ENCODE measurements around the gene CALM1.
"Not testable (repeated sequence)": the region's sequence is repeated elsewhere in the genome, so short reads cannot be mapped to it uniquely, and the experiment has no call there.

Gene CALM1

GRCh38 chr14:90388982-90389381 is 7.8 kb upstream of the CALM1 start:
- Histone ChIP-seq H3K9me3 (ENCODE audit: insufficient read depth, low read depth, low read length) (no peaks in the 10 kb centered on the region), H3F3A (ENCODE audit: low read depth) (no peaks in the 10 kb centered on the region), H3K9ac (ENCODE audit: low read depth, low read length, poor library complexity, severe bottlenecking) (no peak overlapping the region), H3K4me2 (ENCODE audit: low read depth, low read length, poor library complexity, severe bottlenecking) (no peak overlapping the region), H3K9me2 (replicated peaks; ENCODE audit: low read depth, low read length) (no peaks in the 10 kb centered on the region), H3K27me3 (ENCODE audit: insufficient read depth, low read length, poor library complexity, severe bottlenecking) (no peaks in the 10 kb centered on the region), H3K4me3 (ENCODE audit: low read length, poor library complexity, severe bottlenecking) (no peak overlapping the region), H3K4me1 (ENCODE audit: insufficient read depth, low read length, poor library complexity, severe bottlenecking) (peaks cover 12% of the 10 kb centered on the region), H3K79me2 (ENCODE audit: insufficient read depth, low read length) (no peaks in the 10 kb centered on the region), H2AFZ (ENCODE audit: low read length) (no peak overlapping the region), H3K36me3 (ENCODE audit: insufficient read depth, low read length) (no peaks in the 10 kb centered on the region), H4K20me1 (ENCODE audit: insufficient read depth, low read length, poor library complexity, severe bottlenecking) (no peaks in the 10 kb centered on the region)
- TF ChIP-seq EZH2phosphoT487 (IDR thresholded peaks at IDR 0.05; ENCODE audit: borderline replicate concordance) (no peak), CTCF (conservative IDR thresholded peaks at IDR 0.05; ENCODE audit: low read length) (no peak)

GRCh38 chr14:90393966-90394365 is 2.9 kb upstream of the CALM1 start:
- no peaks in the 10 kb centered on the region for H3K27me3 ChIP-seq (ENCODE audit: insufficient read depth, low read length, poor library complexity, severe bottlenecking)
- no peak overlapping the region for H3K4me2 ChIP-seq (ENCODE audit: low read depth, low read length, poor library complexity, severe bottlenecking)
- H3K36me3 ChIP-seq (ENCODE audit: insufficient read depth, low read length) = no peaks in the 10 kb centered on the region
- peaks cover 14% of the 10 kb centered on the region for H3K79me2 ChIP-seq (ENCODE audit: insufficient read depth, low read length)
- H3K9me3 ChIP-seq (ENCODE audit: insufficient read depth, low read depth, low read length) = no peaks in the 10 kb centered on the region
- H3K4me1 ChIP-seq (ENCODE audit: insufficient read depth, low read length, poor library complexity, severe bottlenecking) = peaks cover 13% of the 10 kb centered on the region
- H3K9ac ChIP-seq (ENCODE audit: low read depth, low read length, poor library complexity, severe bottlenecking) = no peak overlapping the region
- H3K4me3 ChIP-seq (ENCODE audit: low read length, poor library complexity, severe bottlenecking) = no peak overlapping the region
- TF ChIP-seq EZH2phosphoT487 (IDR thresholded peaks at IDR 0.05; ENCODE audit: borderline replicate concordance) (no peak), CTCF (conservative IDR thresholded peaks at IDR 0.05; ENCODE audit: low read length) (no peak)
- H3K9me2 ChIP-seq (replicated peaks; ENCODE audit: low read depth, low read length) = no peaks in the 10 kb centered on the region
- 0 out of 2 replicates have a peak, but pooled peaks cover 6% of the 10 kb centered on the region for H3F3A ChIP-seq (ENCODE audit: low read depth)
- no peak overlapping the region for H2AFZ ChIP-seq (ENCODE audit: low read length)
- H4K20me1 ChIP-seq (ENCODE audit: insufficient read depth, low read length, poor library complexity, severe bottlenecking) = peaks cover 8% of the 10 kb centered on the region

- not testable (repeated sequence) for H3K4me2 ChIP-seq (ENCODE audit: low read depth, low read length, poor library complexity, severe bottlenecking); H2AFZ ChIP-seq (ENCODE audit: low read length); H3K36me3 ChIP-seq (ENCODE audit: insufficient read depth, low read length); H3K9me2 ChIP-seq (replicated peaks; ENCODE audit: low read depth, low read length); H3K9me3 ChIP-seq (ENCODE audit: insufficient read depth, low read depth, low read length); H3K4me3 ChIP-seq (ENCODE audit: low read length, poor library complexity, severe bottlenecking); H3F3A ChIP-seq (ENCODE audit: low read depth); H3K27me3 ChIP-seq (ENCODE audit: insufficient read depth, low read length, poor library complexity, severe bottlenecking); H3K9ac ChIP-seq (ENCODE audit: low read depth, low read length, poor library complexity, severe bottlenecking)
- H4K20me1 ChIP-seq (ENCODE audit: insufficient read depth, low read length, poor library complexity, severe bottlenecking) = peaks cover 14% of the 10 kb centered on the region
- H3K79me2 ChIP-seq (ENCODE audit: insufficient read depth, low read length) = peaks cover 22% of the 10 kb centered on the region
- H3K4me1 ChIP-seq (ENCODE audit: insufficient read depth, low read length, poor library complexity, severe bottlenecking) = peaks cover 20% of the 10 kb centered on the region
Observed at GRCh38 chr14:90394782-90395181, 2.0 kb upstream of the CALM1 start.
